GM12892 (cell line): ENCODE data around the gene DOCK6.

Experiments
- POLR2A ChIP-seq: IDR thresholded peaks from 2 replicates; pipeline ENCODE4 v1.6.1; 2011; ENCODE audit warnings: low read depth, low read length, control low read depth
- POLR2AphosphoS5 ChIP-seq: IDR thresholded peaks from 2 replicates; pipeline ENCODE4 v1.6.1; 2011; ENCODE audit warnings: low read depth, low read length, control low read depth
- TAF1 ChIP-seq: IDR thresholded peaks from 2 replicates; pipeline ENCODE4 v1.6.1; 2011; ENCODE audit warnings: low read depth, mild to moderate bottlenecking, control low read depth, low read length, borderline replicate concordance

DNA sequence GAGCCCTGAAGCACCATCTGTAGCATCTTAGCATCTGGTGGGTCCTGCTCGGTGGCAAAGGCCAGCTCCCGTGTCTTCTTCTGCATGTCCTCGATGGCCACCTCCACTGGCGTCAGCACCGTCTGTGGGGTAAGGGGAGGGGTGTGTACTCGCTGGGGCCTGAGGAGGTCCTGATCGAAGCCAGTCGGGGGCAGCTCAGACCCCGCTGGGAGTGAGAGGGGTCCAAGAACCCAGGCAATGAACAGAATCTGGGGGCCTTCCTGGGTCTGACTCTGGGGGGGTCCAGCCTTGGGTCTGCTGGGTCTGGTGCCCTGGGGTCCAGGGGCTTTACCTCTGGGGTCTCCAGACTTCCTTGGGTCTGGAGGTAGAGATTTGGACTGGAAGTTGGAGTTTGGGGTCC lies 61.4 kb downstream of the DOCK6 start:
- TF ChIP-seq POLR2A: no peak
- TF ChIP-seq TAF1: no peak
- TF ChIP-seq POLR2AphosphoS5: no peak
